Left forelimb (tissue), 1 donor: ENCODE data around the gene MIER2.

Experiments
- DNase-seq: peaks from one replicate; pipeline ENCODE4 v3.0.0-alpha.2; 2018; ENCODE audit warnings: low spot score

Gene MIER2

DNA sequence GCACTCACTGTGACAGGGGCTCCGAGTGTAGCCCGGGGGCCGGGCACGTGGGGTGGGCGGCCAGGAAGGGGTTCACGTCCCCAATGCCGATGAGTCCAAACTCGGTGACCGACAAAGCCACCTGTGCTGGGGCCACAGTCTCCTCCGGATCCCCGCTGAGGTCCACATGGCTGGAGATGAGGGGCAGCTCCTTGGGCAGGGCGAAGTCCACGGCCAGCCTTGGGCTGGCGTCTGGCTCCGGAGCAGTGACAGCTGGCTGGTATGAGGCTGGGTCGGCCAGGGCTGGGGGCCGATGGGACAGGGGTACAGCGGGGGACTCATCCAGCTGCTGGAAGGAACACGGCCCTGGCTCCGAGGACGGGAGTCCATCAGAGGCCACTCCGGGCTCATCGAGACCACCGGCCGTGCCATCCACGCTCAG, 37.5 kb downstream of the MIER2 start:
- no peak for DNase-seq

DNA sequence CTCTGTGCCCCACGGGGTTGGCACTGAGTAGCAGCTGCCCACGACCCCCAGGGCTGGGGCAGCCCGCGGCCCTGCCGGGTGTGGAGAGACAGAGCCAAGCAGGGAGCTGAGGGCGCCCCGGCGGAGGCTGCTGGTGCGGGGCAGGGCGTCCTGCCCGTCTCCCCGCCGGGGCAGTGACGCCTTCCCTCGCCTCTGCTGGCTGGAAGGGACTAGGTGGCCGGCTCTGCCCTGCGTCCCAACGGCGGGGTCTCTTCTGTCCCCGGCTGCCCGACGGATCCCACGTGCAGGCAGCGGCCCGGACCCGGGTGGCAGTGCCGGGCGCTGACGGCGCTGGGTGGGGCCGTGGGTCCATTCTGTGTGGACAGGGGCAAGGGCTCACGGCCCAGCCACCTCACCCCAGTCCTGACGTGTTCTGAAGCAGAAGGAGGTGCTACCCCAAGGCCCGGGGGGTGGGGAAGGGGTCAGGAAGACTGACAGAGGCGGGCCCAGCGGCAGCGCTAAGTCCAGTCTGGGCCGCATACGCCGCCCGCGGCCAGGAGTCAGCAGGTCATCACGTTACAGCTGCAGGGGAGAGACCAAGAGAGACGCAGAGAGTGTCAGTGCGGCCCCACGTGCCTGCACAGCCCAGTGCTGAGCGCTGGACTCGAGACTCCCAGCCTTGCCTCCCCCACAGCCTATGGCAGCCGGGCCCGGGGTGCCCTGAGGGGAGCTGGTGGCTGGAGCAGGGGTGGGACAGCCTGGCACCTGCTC, 38.3 kb downstream of the MIER2 start:
- DNase-seq: no peak

DNA sequence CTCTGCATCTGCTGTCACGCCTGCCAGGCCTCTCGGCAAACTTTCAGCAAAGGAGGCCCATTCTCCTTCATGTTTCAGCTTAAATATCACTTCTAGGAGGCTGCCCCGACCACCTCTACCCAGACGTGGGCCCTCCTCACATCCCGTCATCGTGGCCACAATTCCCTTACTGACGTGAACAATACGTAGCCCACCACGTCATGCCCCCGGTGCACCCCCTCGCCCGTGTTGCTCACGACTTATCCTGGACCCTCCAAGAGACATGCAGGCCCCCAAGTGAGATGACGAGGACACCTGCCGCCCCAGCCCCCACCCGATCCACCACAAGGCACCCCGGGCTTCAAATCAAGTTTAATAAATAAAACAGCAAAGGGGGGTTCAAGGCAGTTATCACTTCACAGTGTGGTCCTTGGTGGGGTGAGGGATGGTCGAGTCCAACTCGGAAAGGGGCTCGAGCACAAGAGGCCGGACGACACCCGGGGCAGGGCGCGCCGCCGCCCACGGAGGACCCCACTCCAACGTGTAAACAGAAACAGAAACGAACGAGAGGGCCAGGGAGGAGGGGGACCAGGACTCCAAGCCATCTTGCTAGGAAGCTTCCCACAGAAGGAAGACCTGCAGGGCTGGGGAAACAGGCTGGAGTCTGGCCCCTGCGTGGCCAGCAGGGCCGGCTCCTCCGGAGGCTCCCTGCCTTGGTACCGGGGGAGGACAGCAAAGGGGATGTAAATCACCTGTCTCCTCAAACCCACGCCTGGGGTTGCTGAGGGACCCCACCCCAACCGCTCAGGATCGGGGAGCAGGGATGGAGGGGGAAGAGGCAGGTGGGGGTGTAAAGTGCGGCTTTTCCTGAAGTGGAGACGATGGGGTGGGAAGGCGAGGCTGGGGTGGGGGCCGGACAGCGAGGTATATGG, 39.1 kb downstream of the MIER2 start:
- no peak for DNase-seq

DNA sequence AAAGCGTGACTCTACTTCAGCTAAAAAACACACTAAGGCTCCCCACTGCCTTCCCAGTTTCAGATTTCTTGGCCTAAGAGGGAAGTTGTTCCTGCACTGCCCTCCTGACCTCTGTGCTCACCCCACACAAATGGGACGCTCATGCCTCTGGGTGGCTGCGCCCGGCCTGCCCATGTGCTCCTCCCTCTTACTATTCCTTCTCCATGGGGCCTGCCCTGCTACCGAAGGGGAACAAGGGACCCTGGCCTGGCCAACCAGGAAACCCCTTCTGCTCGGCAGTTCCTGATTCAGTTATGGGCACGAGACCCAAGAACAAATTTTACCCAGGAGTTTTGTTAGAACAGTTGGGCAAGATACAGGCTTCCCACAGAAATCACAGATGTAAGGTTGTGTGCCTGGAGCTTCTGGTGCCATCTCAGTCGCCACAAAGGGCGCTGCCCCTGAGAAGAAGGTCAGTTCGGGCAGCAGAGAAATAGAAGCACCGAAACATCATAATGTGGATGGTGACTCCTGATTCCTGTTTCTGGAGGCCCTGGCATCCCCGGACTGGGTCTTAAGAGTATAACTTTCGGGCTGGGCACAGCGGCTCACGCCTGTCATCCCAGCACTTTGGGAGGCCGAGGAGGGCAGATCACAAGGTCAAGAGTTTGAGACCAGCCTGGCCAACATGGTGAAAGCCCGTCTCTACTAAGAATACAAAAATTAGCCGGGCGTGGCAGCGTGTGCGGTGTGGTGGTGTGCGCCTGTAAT, 47.9 kb downstream of the MIER2 start:
- DNase-seq: no peak

DNA sequence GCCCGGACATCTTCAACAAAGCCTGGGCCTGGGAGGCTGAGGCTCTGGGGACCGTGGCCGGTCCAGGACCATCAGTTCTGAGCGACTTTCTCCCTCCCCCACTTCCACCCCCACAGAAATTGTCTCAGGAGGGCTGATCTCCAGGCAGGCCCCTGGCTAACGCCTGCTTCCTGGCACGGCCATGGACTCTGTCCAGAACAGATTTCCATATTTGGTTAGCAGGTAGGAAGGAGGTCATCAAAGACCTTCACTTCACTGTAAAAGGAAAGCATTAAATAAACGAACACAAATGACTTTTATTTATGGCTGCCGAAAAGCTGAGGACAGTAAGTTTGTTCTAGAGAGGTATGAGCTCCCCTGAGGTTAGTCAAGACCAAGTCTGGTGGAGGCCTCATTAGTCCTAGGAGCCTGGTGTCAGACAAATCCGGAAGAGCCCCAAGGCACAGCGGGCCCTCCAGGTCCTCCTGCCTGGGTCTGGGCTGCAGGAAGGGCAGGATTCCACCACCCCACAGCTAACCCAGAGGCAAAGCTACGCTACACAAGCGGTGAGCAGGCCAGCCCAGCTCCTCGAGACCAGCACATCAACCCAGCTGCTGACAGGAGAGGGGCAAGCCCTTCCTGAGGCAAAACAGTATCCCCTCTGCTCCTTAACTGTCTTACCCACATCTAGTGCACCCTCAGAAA, 48.8 kb downstream of the MIER2 start:
- no peak for DNase-seq

DNA sequence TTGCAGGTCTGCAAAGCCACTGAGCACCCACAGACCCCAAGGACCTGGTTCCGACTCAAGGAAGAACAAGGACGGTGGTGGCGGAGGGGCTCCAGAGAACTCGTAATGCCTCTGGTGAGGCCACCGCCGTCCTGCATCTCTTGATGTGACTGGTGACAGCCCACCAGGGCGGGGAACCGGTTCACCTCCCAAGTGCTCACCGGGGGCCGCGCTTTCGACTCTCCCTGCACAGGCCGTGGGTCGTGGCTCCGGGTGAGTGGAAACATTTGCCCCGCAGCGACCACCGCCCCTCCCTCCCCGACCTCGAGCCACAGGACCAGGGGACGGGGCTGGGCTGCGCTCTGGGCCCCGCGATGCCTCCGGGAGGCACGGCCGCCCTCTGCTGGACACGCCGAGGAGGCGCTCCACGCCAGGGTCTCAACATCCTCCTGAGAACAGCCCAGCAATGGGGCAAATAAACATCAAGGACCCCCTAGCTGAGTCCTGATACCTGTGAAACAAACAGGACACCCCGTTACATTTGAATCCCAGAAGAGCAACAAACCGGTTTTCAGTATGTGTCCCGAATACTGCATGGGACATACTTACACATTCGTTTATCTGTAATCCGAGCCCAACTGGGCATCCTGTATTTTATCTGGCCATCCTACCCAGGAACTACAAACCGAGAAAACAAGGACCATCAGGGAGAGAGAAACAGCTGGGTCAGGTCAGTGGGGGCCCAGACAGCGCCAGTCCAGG, 49.5 kb downstream of the MIER2 start:
- no peak for DNase-seq

DNA sequence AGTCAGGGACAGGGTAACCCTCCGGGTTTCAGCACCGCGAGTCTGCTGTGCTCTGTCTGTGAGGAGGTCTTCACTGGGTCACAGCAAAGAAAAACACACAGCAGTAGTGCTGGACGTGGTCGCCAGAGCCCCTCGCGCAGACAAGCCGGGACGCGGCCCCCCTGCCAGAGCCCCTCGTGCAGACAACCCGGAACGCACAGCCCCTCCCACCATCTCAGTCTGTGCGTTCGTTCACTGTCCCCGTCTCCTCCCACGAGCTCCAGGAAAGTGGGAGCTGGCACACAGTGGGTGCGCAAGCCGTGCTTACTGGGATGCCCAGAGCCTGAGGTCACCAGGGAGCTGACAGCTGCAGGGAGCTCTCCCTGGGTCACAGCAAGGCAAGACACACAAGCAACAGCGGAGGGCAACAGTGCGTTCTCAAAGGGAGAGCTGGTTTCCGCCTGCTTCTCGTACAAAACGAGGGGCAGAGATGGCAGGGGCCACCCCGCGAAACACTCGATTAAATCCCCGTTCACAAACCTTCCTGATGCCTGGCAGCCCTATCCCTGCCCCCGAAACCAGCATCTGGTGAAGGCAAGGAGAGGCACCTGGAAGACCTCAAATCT, 50.2 kb downstream of the MIER2 start:
- DNase-seq: no peak

DNA sequence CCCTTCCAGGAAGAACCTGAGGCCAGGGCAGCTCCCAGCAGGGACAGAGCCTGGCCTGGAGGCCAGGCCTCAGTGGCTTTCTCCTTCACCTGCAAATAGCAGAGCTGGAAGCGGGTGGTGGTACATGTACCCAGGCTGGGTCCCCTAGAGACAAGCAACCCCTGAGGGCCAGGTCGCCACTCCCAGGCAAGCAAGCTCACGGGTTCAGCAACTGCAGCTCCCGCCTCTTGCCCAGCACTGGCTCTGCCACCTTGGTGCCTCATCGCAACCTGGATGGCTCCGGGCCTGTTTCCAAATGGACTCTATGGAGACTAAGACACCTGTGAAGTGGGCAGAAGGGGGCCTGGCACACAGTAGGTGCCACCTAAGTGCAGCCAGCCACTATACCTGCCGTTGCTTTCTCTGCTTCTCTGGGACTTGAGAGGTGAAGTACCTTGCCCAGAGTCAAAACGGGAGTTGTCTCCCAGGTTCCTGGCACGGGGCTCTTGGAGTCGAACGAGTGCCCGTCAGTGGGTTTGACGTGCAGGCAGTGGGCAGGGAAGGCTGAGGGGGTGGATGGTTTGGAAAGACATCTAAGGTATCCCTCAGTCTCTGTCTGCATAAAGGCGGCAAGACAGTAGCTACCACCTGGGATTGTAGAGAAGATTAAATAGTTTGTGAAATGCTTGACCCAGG, 51.0 kb downstream of the MIER2 start:
- DNase-seq: no peak

DNA sequence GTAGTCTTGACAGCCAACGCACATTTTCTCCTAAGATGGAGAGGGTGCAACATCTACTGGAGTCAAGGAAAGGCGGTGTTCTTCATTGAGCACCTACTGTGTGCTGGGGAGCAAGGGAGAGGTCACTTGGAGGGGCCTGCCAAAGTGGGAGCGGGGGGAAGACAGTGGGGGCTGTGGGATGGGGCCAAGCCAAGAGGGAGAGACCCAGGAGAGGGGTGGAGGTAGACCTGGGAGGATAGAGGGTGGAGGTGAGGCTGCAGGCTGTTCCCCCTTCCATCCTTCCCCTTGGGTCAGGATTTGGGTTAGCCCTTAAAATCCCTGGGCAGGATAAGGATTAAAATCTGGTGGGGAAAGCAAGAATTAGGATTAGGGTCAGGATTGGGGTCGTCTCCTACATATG, 51.6 kb downstream of the MIER2 start:
- DNase-seq: no peak

DNA sequence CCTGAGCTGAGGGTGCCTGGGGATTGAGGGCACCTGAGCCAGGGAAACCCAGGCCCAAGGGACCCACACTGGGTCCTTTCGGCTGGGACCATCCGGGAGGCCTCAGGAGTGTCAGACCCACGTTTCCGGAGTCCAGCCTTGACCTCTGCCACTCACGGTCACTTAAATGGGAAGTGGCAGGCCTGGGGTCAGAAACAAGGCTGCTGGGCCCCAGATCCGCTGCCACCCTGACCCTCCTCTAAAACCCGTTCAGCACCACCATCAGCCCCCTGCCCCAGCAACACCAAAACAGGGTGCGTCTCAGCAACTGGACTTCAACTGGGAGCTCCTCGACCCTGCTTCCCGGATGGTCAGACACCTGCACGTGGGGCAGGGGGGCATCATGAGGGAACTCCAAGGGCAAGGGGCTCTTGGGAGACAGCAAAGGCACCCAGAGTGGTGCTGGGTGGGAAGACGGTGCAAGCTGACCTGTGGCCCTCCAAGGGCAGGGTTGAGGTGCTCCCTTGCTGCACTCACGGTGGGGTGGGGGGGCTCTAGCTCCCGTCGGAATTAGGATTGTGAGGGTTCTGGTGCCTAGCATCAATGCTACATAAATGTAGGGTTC, 52.2 kb downstream of the MIER2 start:
- DNase-seq: no peak

DNA sequence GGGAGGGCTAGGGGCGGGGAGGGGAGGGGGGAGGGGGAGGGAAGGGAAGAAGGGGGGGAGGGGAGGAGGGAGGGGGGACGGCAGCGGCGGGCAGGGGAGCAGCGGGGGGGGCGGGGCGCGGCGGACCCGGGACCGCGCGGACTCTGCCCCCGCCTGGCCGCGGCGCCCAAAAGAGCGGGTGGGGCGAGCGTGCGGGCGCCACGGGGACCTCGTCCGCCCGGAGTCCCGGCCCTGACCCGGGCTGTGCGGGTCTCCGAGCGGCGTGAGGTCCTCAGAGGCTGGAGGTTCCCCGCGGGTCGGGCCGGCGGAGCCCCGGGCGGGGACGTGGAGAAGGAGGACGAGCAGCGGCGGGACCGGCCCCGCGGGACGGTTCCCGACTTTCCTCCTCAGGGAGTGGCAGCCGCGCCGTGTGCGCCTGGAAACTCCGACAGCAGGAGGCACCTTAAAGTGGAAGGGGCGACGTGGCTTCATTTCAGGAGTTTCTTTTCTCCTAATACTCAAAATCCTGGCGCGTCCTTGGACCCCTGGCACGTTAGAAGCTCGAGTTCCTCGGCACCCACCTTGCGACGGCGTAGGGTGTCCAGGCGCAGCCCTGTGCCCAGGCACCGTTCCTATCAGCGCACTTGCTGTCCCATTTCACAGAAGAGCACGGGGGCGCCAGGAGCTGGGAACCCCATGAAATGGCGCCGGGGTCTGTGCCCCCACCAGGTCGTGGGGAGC, 52.9 kb downstream of the MIER2 start:
- no peak for DNase-seq

DNA sequence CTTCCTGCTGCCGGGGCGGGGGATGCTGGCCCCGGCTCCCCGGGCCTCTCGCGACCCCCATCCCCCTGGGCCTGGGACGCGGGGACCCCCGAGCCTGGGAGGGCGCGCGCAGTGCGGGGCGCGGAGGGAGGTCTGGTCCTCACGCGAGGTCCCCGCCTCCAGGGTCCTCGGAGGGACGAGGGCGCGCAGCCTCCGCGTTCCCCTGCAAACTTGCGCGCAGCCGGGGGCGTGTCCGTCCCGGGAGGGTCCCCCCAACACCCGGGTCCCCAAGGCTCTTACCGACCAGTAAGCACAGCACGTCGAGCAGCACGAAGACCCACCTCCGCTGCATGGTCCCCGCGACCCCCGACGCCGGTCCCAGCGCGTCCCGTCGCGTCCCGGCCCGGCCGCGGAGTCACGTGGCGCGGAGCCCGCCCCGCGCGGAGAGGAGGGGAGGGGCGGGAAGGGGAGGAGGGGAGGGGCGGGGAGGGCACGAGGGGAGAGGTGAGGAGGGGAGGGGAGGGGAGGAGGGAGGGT, 53.5 kb downstream of the MIER2 start, which contains the start of gene PLPP2:
Gene PLPP2, minus strand, starts transcription at position 398 of the 516 bp plus-strand sequence. Its CDS starts 67 bp downstream, at position 331.
- peak; percentile 63 for DNase-seq

DNA sequence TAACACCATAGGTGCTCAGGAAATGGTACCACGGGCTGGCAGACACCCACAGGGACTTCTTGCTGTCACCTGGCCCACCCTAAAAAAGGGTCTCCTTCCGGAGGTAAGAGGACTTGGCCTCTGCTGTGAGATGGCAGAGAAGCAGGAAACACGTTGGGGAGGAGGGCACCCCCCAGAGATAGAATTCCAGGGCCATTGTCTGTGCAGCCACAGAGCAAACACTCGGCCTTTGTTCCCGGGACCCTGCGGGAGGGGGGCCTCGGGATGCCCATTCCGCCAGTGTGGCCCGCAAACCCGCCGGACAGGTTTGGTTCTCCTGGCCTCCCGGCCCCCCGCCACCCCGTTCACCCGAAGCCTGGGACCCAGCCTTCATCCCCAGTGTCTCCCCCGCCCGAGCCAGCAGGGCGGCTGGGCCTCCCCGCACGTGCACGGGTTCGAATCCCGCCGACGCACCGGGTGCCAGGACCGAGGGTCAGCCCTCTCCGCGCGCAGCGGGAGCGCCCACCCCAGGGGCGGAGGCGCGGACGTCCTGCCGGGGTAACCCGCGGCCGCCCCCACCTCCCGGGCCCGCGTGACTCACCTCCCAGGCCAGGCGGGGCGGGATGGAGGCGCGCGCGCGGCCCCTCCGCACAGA, 54.1 kb downstream of the MIER2 start:
- peak; percentile 60 for DNase-seq

DNA sequence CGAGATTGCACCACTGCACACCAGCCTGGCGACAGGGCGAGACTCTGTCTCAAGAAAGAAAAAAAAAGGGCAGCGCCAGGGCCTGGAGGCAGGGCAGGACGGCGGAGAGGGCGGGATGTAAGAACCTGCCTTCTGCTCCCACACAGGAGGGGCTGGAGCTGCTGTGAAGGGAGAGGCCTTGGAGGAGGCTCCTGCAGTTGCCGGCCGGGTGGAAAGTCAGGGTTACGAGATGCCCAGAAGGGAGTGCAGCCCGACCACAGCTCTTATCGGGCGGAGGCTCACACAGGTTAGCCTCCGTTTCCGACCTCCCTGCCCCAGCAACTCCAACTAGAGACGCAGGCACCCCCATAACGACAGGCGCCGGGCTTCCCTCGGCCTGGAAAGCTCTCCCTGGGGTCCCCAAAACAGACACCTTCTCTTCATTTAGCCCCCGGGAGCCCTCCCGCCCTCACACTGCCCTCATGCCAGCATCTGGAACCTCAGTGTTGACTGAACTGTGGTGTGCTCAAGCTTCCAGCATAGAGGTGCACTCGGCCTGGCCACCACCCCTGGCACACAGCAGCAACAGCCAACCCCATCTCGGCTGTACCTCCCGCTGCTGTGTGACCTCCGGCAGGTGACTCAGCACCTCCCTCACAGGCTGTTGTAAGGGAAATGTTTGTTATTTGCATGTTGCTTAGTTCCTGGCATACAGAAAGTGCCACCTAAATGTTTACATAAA, 54.8 kb downstream of the MIER2 start:
- DNase-seq: no peak

DNA sequence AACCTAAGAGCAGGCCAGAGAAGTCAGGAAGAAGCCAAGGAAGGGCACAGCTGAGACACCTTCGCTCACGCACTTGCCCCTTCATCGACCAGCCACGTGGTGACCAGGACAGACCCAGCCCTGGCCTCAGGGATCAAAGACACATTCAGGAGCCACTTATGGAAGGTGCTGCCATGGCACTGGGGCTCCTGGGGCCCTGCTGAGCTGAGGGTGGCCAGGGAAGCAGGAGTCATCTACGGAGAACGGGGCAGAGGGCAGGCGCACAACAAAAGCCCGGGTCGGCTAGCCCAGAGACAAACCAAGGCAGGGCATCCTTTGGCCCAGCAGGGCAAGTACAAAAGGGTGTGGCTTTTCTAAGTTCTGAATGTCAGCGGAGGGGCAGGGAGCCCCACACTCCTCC, 55.7 kb downstream of the MIER2 start:
- DNase-seq: no peak

DNA sequence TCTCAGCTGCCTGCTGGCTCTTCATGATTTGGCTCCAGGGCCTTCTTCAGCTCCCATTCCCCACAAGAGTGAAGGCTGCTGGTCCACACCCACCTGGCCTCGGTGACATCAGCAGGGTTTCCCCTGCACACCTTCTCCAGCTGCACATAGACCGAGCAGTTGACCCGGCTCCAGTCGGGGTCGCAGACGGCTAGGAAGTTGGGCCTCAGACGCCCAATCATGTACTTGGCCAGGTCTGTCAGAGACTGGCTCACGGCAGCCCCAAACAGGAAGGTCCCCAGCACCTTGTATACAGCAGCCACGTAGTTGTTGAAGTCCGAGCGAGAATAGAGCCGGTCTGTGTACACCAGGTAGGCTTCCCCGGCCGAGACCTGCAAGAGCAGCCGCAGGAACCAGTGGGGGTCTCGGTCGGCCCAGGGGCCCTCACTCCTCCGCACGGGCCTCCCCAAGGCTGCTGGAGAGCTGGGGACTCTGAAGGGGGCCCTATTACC, 57.2 kb downstream of the MIER2 start:
- no peak for DNase-seq

DNA sequence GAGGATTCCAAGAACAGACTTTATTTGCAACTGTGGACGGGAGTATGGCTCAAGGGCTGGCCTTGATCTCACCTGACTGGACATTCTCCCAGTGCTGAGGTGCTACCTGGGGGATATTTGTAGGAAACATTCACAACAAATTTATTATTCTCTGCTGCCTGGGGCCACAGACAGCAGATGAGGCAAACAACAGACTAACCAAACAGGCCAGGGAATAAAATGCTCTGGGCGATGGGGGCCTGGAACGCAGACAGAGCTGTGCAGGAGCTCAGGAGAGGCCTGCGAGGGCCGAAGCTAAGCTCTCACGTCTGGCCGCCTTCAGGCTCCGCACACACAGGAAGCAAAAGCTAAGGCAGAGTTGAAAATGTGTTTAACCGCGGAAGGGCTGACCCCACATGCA, 61.2 kb downstream of the MIER2 start:
- DNase-seq: no peak
